Measurements from ENCODE around the gene AKTIP. TPM values are rescaled to one million over a fixed set of nuclear protein-coding genes. Genes with fewer than 3 reads are reported as not detected.
A peak's percentile ranks its signal among the peaks of the same experiment; 100 is the strongest.

Gene AKTIP
- total and polyA plus RNA-seq, 4 donors: 23.1 to 48.5 (median 34.6) TPM

DNA sequence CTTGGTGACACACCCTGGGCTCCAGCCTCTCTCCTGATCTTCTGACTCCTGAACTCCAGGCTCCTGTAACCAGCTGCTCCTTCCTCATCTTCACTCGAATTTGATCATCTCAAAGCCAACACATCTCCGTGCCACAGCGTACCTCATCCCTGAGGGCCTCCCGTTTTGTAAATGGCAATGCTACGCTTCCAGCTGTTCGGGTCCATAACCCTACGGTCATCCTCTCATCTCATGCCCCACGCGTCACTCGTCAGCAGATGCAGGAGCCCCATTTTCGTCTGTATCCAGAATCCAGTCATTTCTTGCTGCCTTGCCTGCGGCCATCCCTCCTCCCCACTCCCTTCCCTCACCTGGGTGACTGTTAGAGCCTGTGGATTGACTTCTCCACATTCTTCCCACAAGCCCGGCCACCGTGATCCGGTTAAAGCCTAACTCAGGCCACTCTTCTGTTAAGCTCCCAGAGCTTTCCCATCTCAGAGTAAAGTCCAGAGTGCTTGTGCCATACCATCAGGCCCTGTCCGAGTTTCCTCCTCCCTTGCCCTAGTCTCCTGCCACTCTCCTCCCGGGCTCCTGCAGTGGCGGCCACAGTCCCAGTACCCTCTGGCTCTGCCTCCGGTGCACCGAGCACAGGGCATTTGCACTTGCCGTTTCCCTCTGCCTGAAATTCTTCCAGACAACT is 20.3 kb upstream of the AKTIP start:
- H3K9me3 ChIP-seq (ENCODE audit: control insufficient read depth in 4 of 4, insufficient read depth in 3 of 4, low read length in 3 of 4): peaks cover 0 to 1% (median 0%) of the 10 kb centered on the region in 4 donors
- no peak for DNase-seq
- peaks cover 0 to 3% (median 0%) of the 10 kb centered on the region in 3 donors for H3K27me3 ChIP-seq (ENCODE audit: control insufficient read depth in 3 of 3, insufficient read depth in 3 of 3, low read length in 2 of 3)
- H3K4me1 ChIP-seq (ENCODE audit: control insufficient read depth in 5 of 5, insufficient read depth in 5 of 5, low read length in 5 of 5): peaks cover 0 to 5% (median 0%) of the 10 kb centered on the region in 5 donors
- H3K36me3 ChIP-seq (ENCODE audit: control insufficient read depth in 4 of 4, insufficient read depth in 4 of 4, low read length in 4 of 4): no peaks in the 10 kb centered on the region
- no peak overlapping the region for H3K27ac ChIP-seq (ENCODE audit: low read depth in 1 of 2, low read length in 1 of 2)
- no peak for TF ChIP-seq CTCF (IDR thresholded peaks at IDR 0.05; ENCODE audit: control extremely low read depth, extremely low read depth)
- H3K9ac ChIP-seq (ENCODE audit: insufficient read depth in 1 of 2, low read length in 2 of 2): no peak overlapping the region
- WGBS, 2 donors: 94 to 95% methylated on average over 21 of the region's 21 CpGs
- H3K4me3 ChIP-seq: no peak overlapping the region
- ATAC-seq (ENCODE audit: insufficient read depth, low FRiP score): no peak

- no peak for TF ChIP-seq CTCF (IDR thresholded peaks at IDR 0.05; ENCODE audit: control extremely low read depth, extremely low read depth)
- ATAC-seq (ENCODE audit: insufficient read depth, low FRiP score) (no peak), DNase-seq (no peak)
- Histone ChIP-seq H3K27ac (ENCODE audit: low read depth in 1 of 2, low read length in 1 of 2) (peak overlapping the region; percentile 27 to 92), H3K4me3 (no peak overlapping the region), H3K9me3 (ENCODE audit: control insufficient read depth in 4 of 4, insufficient read depth in 3 of 4, low read length in 3 of 4) (peaks cover 0 to 1% (median 0%) of the 10 kb centered on the region in 4 donors), H3K4me1 (ENCODE audit: control insufficient read depth in 5 of 5, insufficient read depth in 5 of 5, low read length in 5 of 5) (peaks cover 0 to 18% (median 0%) of the 10 kb centered on the region in 5 donors), H3K27me3 (ENCODE audit: control insufficient read depth in 3 of 3, insufficient read depth in 3 of 3, low read length in 2 of 3) (no peaks in the 10 kb centered on the region), H3K9ac (ENCODE audit: insufficient read depth in 1 of 2, low read length in 2 of 2) (no peak overlapping the region), H3K36me3 (ENCODE audit: control insufficient read depth in 4 of 4, insufficient read depth in 4 of 4, low read length in 4 of 4) (no peaks in the 10 kb centered on the region)
- WGBS, 2 donors: 63 to 79% methylated on average over 8 of the region's 8 CpGs
Observed at GRCh38 chr16:53519417-53520091, 16.5 kb upstream of the AKTIP start.

DNA sequence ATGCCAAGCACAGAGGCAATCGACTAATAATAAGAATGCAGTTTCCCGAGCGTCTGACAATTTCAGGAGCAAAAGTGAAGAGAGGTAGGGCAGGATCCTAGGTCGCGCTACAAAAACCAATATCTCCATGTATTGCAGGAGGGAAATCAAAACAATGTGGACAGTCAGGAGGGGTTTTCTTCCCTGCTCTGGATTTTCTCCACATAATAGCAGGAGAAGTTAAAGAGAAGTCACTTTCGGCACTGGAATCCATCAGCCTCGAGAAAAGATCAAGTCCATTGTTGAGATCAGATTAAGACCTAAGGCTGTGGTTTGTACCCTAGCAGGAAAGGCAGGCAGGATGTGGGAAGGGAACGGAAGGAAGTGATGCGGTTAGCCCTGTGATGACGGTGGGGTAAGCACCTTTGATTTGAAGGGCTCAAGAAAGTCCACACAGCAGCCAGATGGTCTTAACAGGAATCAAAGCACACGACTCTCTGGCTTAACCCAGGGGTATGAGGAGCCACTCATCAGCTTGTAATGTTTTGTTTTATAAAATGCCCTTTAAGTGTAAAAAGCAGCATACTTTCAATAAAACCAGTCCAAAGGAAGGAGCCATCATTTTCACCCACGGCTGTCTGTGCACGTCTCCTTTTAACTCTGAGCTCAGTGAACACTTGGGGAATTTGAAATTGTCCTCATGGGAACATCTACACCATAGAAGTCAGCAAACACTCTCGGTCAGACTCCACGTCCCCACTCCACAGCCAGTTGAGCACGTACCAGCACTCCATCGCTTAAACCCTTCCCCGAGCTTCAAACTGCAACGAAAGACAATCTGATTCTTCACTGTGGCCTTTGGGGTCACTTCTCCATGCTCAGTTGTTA is 15.8 kb upstream of the AKTIP start:
- WGBS, 2 donors: 34 to 42% methylated on average over 19 of the region's 19 CpGs
- DNase-seq (peak in 2 of 3 donors; percentile 39 to 70), ATAC-seq (ENCODE audit: insufficient read depth, low FRiP score) (peak; percentile 75)
- H3K4me3 ChIP-seq: no peak overlapping the region
- no peaks in the 10 kb centered on the region for H3K36me3 ChIP-seq (ENCODE audit: control insufficient read depth in 4 of 4, insufficient read depth in 4 of 4, low read length in 4 of 4)
- TF ChIP-seq CTCF (IDR thresholded peaks at IDR 0.05; ENCODE audit: control extremely low read depth, extremely low read depth): no peak
- H3K4me1 ChIP-seq (ENCODE audit: control insufficient read depth in 5 of 5, insufficient read depth in 5 of 5, low read length in 5 of 5): peaks cover 0 to 18% (median 0%) of the 10 kb centered on the region in 5 donors
- H3K9ac ChIP-seq (ENCODE audit: insufficient read depth in 1 of 2, low read length in 2 of 2): no peak overlapping the region
- H3K27me3 ChIP-seq (ENCODE audit: control insufficient read depth in 3 of 3, insufficient read depth in 3 of 3, low read length in 2 of 3): no peaks in the 10 kb centered on the region
- no peaks in the 10 kb centered on the region for H3K9me3 ChIP-seq (ENCODE audit: control insufficient read depth in 4 of 4, insufficient read depth in 3 of 4, low read length in 3 of 4)
- H3K27ac ChIP-seq (ENCODE audit: low read depth in 1 of 2, low read length in 1 of 2): peak overlapping the region; percentile 72 to 92

All from lung (tissue), 12 donors.